ENCODE results near the gene SH3RF2.

Gene SH3RF2

GRCh38 chr5:145971108-145971507, 34.7 kb downstream of the SH3RF2 start:
- FAIRE-seq (no peak), DNase-seq (ENCODE audit: insufficient read length, low spot score) (no peak)
- no peak for TF ChIP-seq POLR2A (IDR thresholded peaks at IDR 0.05; ENCODE audit: low read depth, low read length)

- no peak for DNase-seq (ENCODE audit: insufficient read length, low spot score)
- no peak for TF ChIP-seq POLR2A (IDR thresholded peaks at IDR 0.05; ENCODE audit: low read depth, low read length)
- no peak for FAIRE-seq
These were observed 35.3 kb downstream of the SH3RF2 start for GRCh38 chr5:145971701-145972100.

DNA sequence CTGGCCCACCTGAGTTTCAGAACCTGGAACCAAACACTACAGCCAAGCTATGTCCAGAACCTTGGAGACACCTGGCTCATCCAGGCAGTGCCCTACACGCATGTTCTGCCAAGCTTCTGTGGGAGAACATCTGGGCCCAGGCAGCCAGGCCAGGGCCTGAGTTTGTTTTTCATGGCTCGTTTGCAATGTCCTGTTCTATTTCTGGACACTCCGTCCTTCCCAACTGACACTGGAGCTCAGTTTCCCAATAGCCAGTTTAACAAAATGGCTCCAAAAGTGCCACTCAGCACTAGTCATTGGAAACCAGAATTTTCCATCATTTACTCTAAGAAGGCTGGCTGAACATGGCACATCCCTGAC, 38.6 kb downstream of the SH3RF2 start:
- TF ChIP-seq POLR2A (IDR thresholded peaks at IDR 0.05; ENCODE audit: low read depth, low read length) = no peak
- FAIRE-seq (no peak), DNase-seq (ENCODE audit: insufficient read length, low spot score) (no peak)

DNA sequence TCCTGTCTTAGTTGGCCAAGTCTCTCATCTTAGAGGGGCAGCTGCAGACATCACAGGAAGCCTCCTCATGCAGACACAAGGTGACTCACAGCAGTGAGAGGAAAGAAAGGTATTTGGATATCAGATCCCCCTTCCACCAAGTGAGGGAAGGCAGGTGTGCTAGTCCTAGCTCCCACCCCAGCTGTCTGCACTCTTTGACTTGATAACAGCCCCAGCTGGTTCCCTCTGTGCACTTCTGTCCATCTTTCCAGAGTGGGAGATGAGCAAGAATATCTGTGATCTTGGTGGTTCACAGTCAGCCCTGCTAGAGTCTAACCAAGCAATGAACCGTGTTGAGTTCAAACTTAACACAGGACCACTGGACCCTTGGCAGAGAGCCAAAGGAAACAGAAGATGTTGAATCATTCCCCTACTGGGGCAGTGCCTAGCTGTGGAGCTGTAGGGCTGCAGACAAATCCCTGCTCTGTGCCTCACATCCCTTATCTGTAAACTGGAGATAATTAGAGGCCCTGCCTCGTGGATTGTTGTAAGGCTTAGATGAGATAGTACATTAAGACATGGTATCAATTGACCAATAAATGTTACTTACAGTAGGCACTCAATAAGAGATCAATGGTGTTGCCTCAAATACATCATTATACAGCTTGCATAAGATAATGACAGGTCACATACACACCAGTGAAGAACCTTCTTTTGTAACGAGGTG, 39.1 kb downstream of the SH3RF2 start:
- FAIRE-seq (peak; percentile 95), DNase-seq (ENCODE audit: insufficient read length, low spot score) (peak; percentile 56)
- TF ChIP-seq POLR2A (IDR thresholded peaks at IDR 0.05; ENCODE audit: low read depth, low read length) = no peak

- TF ChIP-seq POLR2A (IDR thresholded peaks at IDR 0.05; ENCODE audit: low read depth, low read length) = no peak
- FAIRE-seq = no peak
- DNase-seq (ENCODE audit: insufficient read length, low spot score) = no peak
These were observed 40.2 kb downstream of the SH3RF2 start for GRCh38 chr5:145976431-145977155.

GRCh38 chr5:145978171-145978570, 41.8 kb downstream of the SH3RF2 start:
- FAIRE-seq (no peak), DNase-seq (ENCODE audit: insufficient read length, low spot score) (no peak)
- TF ChIP-seq POLR2A (IDR thresholded peaks at IDR 0.05; ENCODE audit: low read depth, low read length) = no peak

DNA sequence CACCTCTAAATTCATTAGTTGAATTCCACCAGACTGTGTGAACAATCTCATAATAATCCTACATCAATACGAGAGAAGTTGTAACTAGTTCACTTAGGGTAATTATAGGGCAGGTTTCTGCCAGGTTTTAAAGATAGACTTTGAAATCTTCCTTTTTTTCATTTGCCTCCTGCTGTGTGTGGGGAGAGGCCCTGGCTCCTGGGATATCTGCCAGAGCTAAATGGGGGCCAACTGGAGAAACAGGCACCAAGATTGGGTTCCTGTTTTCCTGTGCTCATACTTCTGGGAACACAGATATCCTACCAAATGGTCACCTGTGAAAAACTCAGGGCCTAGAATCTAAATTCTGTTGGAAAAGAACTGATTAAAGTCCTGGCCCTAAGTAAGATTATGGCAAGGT, 42.3 kb downstream of the SH3RF2 start:
- no peak for TF ChIP-seq POLR2A (IDR thresholded peaks at IDR 0.05; ENCODE audit: low read depth, low read length)
- DNase-seq (ENCODE audit: insufficient read length, low spot score) (no peak), FAIRE-seq (no peak)

GRCh38 chr5:145979270-145980223, 43.2 kb downstream of the SH3RF2 start:
- no peak for DNase-seq (ENCODE audit: insufficient read length, low spot score)
- no peak for FAIRE-seq
- no peak for TF ChIP-seq POLR2A (IDR thresholded peaks at IDR 0.05; ENCODE audit: low read depth, low read length)

DNA sequence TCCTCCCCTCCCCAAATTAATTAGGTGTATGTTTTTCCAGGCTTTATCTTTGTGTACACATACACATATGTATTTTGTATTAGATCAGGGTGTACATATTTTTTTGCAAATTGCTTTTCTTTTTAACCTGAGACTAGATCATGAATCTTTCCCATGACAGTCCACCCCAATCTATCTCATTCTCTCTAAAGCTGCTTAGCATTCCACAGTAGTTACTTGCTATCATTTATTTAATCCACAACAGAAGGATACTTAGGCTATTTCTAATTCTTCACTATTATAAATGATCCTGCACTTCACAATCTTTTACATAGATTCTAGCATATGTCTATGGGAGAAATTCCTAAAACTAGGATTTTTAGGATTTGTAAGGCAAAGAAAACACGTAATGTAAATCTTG, 43.9 kb downstream of the SH3RF2 start:
- DNase-seq (ENCODE audit: insufficient read length, low spot score) (no peak), FAIRE-seq (no peak)
- no peak for TF ChIP-seq POLR2A (IDR thresholded peaks at IDR 0.05; ENCODE audit: low read depth, low read length)

GRCh38 chr5:145980718-145981117, 44.3 kb downstream of the SH3RF2 start:
- FAIRE-seq (no peak), DNase-seq (ENCODE audit: insufficient read length, low spot score) (no peak)
- no peak for TF ChIP-seq POLR2A (IDR thresholded peaks at IDR 0.05; ENCODE audit: low read depth, low read length)

DNA sequence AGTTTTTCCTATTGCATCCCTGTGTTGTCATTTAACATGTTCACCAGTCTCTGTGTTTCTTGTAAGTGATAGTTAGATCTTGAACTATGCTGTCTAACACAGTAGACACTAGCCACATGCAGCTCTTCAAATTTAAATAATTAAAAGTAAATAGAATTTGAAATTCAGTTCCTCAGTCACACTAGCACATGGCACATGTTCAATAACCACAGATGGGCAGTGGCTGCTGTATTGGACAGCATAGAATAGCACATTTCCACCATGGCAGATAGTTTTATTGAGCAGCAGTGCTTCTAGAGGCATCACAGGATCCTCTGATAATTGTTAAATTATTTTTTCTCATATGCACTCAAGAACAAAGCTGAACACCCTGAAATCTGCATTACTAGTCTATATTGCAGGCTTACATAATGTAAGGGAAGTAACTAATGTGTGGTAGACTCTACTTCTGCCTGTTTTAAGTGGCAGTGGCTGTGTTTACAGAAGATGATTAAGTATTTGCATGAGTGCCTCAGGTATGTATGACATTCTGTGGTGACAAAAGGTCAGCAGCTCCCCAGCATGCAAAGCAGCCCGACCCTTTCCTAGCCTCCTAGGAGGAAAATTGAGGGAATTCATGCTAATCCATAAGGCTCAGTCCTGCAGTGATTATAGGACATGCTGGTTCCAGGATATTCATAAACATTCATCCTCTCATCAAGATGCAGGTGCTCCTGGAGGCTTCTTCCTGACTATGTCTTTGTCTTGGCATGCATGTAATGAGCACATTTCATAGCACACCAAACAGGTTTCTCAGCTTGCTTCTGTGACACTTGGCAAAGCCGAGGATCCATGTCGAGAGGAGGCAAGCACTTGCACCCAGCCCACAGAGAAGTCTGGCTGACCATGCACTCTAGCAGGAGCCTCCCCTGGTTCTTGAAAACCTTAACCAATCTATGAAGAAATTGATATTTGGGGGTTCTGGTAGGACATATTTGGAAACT, 45.5 kb downstream of the SH3RF2 start:
- no peak for TF ChIP-seq POLR2A (IDR thresholded peaks at IDR 0.05; ENCODE audit: low read depth, low read length)
- DNase-seq (ENCODE audit: insufficient read length, low spot score) (no peak), FAIRE-seq (no peak)

- no peak for DNase-seq (ENCODE audit: insufficient read length, low spot score)
- no peak for TF ChIP-seq POLR2A (IDR thresholded peaks at IDR 0.05; ENCODE audit: low read depth, low read length)
- FAIRE-seq = no peak
These were observed 46.4 kb downstream of the SH3RF2 start for GRCh38 chr5:145982572-145983318.

All from H54 (cell line).